ENCODE measurements around the gene ZAP70.

The ZAP70 gene

GRCh38 chr2:97719362-97720155 lies 6.2 kb downstream of the ZAP70 start:
- no peak overlapping the region for H3K27ac ChIP-seq (ENCODE audit: low read depth, low read length)
- peak overlapping the region; percentile 50 for H3K4me3 ChIP-seq (ENCODE audit: low read length)
- H3K9me3 ChIP-seq (ENCODE audit: control insufficient read depth, insufficient read depth, low read length), result no peaks in the 10 kb centered on the region
- no peaks in the 10 kb centered on the region for H3K27me3 ChIP-seq (ENCODE audit: control insufficient read depth, low read length)
- H3K4me1 ChIP-seq (ENCODE audit: control insufficient read depth, low read length), result peaks cover 15% of the 10 kb centered on the region
- TF ChIP-seq EZH2phosphoT487 (IDR thresholded peaks at IDR 0.05; ENCODE audit: borderline replicate concordance, low read length) (no peak), CTCF (IDR thresholded peaks at IDR 0.05; ENCODE audit: low read depth, low read length, poor library complexity, severe bottlenecking) (no peak)
- H4K20me1 ChIP-seq (ENCODE audit: control insufficient read depth, insufficient read depth, low read depth, low read length), result no peaks in the 10 kb centered on the region
- H3K4me2 ChIP-seq (ENCODE audit: low read length), result peak overlapping the region; percentile 72
- no peaks in the 10 kb centered on the region for H3F3A ChIP-seq (ENCODE audit: control insufficient read depth, insufficient read depth)
- H3K36me3 ChIP-seq (ENCODE audit: control insufficient read depth, low read length), result no peaks in the 10 kb centered on the region
- H3K9me2 ChIP-seq (replicated peaks; ENCODE audit: control insufficient read depth, low read length), result no peaks in the 10 kb centered on the region
- no peaks in the 10 kb centered on the region for H3K79me2 ChIP-seq (ENCODE audit: control insufficient read depth, low read length)

GRCh38 chr2:97720746-97721145 lies 7.4 kb downstream of the ZAP70 start:
- Histone ChIP-seq H3K9me2 (replicated peaks; ENCODE audit: control insufficient read depth, low read length) (no peaks in the 10 kb centered on the region), H3K27ac (ENCODE audit: low read depth, low read length) (no peak overlapping the region), H3K4me3 (ENCODE audit: low read length) (no peak overlapping the region), H3K27me3 (ENCODE audit: control insufficient read depth, low read length) (no peaks in the 10 kb centered on the region), H3F3A (ENCODE audit: control insufficient read depth, insufficient read depth) (no peaks in the 10 kb centered on the region), H3K36me3 (ENCODE audit: control insufficient read depth, low read length) (no peaks in the 10 kb centered on the region), H3K4me1 (ENCODE audit: control insufficient read depth, low read length) (peaks cover 15% of the 10 kb centered on the region), H3K79me2 (ENCODE audit: control insufficient read depth, low read length) (no peaks in the 10 kb centered on the region), H3K4me2 (ENCODE audit: low read length) (no peak overlapping the region), H3K9me3 (ENCODE audit: control insufficient read depth, insufficient read depth, low read length) (no peaks in the 10 kb centered on the region), H4K20me1 (ENCODE audit: control insufficient read depth, insufficient read depth, low read depth, low read length) (no peaks in the 10 kb centered on the region)
- TF ChIP-seq CTCF (IDR thresholded peaks at IDR 0.05; ENCODE audit: low read depth, low read length, poor library complexity, severe bottlenecking), result no peak
- TF ChIP-seq EZH2phosphoT487 (IDR thresholded peaks at IDR 0.05; ENCODE audit: borderline replicate concordance, low read length), result no peak

GRCh38 chr2:97722227-97722626 lies 8.9 kb downstream of the ZAP70 start:
- Histone ChIP-seq H3K27me3 (ENCODE audit: control insufficient read depth, low read length) (no peaks in the 10 kb centered on the region), H3K9me2 (replicated peaks; ENCODE audit: control insufficient read depth, low read length) (no peaks in the 10 kb centered on the region), H3K79me2 (ENCODE audit: control insufficient read depth, low read length) (no peaks in the 10 kb centered on the region), H3K9me3 (ENCODE audit: control insufficient read depth, insufficient read depth, low read length) (no peaks in the 10 kb centered on the region), H3K27ac (ENCODE audit: low read depth, low read length) (no peak overlapping the region), H3F3A (ENCODE audit: control insufficient read depth, insufficient read depth) (no peaks in the 10 kb centered on the region), H3K4me3 (ENCODE audit: low read length) (no peak overlapping the region), H4K20me1 (ENCODE audit: control insufficient read depth, insufficient read depth, low read depth, low read length) (no peaks in the 10 kb centered on the region), H3K36me3 (ENCODE audit: control insufficient read depth, low read length) (no peaks in the 10 kb centered on the region), H3K4me2 (ENCODE audit: low read length) (no peak overlapping the region), H3K4me1 (ENCODE audit: control insufficient read depth, low read length) (peaks cover 15% of the 10 kb centered on the region)
- TF ChIP-seq EZH2phosphoT487 (IDR thresholded peaks at IDR 0.05; ENCODE audit: borderline replicate concordance, low read length), result no peak
- no peak for TF ChIP-seq CTCF (IDR thresholded peaks at IDR 0.05; ENCODE audit: low read depth, low read length, poor library complexity, severe bottlenecking)

Data from DOHH2 (cell line).